Dermis microvascular lymphatic vessel endothelial cell (primary cell): Measurements from ENCODE around the gene GUCY1A2. TPM values are rescaled to one million over a fixed set of nuclear protein-coding genes. Genes with fewer than 3 reads are reported as not detected.

Experiments used
- DNase-seq, 2 donors: peaks; one replicate each; pipeline versions ENCODE4 v3.0.0 to v3.0.0-alpha.2; 2010; ENCODE audit warnings: low read depth in 2 of 2
- total RNA-seq: library from RNA; depleted of rRNA; stranded (reverse); fragments of >200 nt; gene quantifications from 2 replicates; pipeline ENCODE4 v1.2.1, GENCODE V29; 2014

Gene GUCY1A2
- total RNA-seq, 1 donor from 2014 or later = under 0.01 TPM

- no peak for DNase-seq
These were observed 19.1 kb downstream of the GUCY1A2 start for GRCh38 chr11:106999196-106999595.

DNA sequence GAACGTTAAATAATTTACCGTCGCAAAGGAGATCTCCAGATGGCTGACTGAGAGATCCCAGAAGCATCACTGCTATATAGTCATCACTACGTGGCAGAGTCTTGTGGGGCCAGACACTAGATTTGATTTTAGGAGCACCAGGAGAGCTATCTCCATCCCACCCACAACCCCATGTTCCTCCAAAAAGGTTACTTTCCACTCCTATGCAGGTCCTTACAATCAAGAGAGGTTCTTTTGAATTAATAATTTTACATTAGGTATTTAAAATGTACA lies 19.4 kb downstream of the GUCY1A2 start:
- DNase-seq = no peak

DNA sequence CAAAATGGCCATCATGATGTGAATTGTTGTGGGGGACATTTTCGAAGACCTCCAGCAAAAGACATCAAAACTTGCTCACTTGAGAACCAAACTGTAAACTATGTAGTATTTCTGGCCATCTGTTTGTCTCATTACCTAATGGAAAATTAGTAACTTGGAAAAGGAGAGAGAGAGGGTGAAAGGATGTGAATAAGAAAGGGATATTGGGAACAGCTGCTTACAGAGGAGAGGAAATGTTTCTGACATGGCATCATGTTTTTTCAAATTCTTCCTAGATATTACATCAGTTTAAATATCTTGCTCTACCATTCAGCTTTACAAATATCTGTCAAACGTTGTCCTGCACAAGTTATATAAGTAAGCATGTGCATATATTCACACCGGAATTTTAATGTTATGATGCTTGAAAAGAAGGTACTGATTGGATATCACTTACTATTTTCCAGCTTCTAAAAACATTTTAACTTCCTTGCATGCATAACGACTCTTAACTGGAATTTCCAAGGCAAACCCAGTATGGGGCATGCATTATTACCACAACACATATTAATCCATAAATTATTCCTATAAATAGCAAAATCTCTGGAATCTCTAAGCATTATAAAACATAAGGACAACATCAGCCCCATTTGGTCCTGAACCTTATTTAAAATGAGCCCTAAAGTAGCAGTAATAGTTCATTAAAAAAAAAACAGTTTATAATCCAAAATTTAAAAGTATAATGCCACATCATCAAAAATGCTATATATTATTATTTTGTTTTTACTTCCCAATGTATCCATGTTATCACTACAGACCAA lies 20.0 kb downstream of the GUCY1A2 start:
- no peak for DNase-seq

DNA sequence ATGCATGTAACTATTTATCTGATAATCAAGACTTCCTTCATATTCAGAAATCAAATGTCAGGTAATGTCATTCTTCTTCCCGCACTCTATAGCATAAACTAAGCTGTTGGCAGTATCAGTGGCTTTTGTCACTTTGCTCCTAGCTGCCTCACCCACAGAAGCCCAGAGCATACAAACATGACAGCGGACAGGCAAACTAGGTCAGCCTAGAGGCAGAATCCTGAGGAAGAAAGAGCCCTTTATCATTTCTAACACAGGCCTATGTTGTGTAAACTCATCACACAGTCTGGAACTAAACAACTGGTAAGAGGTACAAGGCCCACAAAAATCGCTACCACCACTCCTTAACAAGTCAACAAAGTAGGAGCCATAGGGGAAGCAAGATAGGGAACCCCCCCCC lies 21.0 kb downstream of the GUCY1A2 start:
- no peak for DNase-seq

DNA sequence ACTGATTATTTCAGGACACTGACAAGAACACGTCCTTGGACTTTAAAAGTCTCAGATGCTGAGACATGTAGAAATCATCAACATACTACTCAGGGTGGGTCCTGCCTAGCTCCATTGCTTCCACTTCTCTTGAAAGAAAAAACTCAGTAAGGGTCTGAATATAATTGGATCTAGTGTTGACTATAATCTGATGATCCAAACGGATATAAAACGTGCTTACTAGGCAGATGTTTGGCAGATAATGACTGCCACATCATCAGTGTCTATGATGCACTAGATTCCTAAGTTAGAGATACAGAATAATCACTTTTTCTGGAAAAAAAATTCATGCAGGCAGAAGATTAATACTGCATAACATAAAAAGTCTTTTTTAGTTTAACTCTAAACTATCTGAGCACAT lies 21.6 kb downstream of the GUCY1A2 start:
- DNase-seq = no peak

DNA sequence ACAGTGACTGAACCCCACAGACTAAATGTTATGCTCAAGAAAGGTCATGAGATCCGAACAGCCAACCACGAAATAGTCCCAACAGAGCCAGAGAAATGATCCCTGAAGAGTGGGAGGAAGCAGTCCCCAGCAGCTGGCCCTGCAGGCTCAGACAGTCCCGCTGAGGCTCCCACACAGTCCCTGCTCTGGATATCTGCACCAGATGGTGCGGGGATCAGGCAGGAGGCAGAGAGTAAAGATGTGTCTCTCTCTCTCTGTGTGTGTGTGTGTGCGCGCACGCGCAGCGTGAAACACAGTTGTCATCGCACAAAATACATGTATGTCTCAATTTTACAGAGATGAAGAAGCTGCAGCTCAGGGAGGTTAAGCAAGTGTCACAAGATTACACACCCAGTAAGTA lies 27.9 kb downstream of the GUCY1A2 start:
- DNase-seq = no peak

- DNase-seq = no peak
These were observed 29.2 kb downstream of the GUCY1A2 start for GRCh38 chr11:106989078-106989455.

DNA sequence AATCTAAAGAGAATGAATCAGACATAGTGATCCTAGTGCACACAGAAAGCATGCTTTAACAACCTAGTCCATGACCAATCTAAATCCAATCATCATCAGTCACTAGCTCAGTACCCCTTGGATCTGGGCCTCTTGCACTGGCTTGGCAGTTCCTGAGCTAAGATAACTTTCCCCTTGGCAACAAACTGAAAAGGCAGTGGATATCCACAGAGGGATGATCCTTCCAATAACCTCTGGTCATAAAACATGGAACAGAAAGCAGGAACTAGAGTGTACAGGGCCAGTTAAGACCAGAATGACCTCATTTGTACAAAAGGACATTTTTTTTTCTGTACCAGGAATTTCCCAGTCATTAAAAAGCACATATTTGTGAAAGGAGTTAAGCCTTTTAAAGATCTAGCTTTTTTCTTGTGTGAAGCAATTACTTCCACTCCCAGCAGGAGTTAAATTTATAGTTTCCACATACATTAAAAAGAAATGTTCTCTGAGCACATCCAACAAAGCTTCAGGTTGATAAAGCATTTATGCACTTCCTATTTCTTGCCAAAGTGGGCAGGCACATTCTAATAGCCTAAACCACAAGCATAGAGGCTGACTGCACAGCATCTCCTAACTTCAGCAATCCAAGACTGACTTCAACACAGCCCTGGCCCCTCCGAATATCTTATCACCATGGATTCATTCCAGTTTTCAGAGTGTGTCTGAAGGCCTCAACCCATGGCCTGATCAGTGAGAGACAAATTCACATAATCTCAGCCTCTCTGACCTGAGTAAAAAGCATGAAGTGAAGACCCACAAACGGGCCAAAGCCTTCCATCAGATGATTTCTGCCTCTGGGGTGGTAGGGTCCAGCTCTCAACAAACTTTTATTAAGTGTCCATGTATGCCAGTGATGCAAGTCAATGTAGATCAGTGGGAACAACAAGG lies 29.9 kb downstream of the GUCY1A2 start:
- no peak for DNase-seq

GRCh38 chr11:106986673-106987072 lies 31.6 kb downstream of the GUCY1A2 start:
- DNase-seq = no peak

GRCh38 chr11:106986261-106986660 lies 32.0 kb downstream of the GUCY1A2 start:
- DNase-seq = peak in 1 of 2 donors; percentile 2

GRCh38 chr11:106983991-106984390 lies 34.3 kb downstream of the GUCY1A2 start:
- DNase-seq = no peak

- no peak for DNase-seq
These were observed 35.0 kb downstream of the GUCY1A2 start for GRCh38 chr11:106983261-106983660.

GRCh38 chr11:106974831-106975230 lies 43.4 kb downstream of the GUCY1A2 start:
- DNase-seq = peak in 1 of 2 donors; percentile 11

DNA sequence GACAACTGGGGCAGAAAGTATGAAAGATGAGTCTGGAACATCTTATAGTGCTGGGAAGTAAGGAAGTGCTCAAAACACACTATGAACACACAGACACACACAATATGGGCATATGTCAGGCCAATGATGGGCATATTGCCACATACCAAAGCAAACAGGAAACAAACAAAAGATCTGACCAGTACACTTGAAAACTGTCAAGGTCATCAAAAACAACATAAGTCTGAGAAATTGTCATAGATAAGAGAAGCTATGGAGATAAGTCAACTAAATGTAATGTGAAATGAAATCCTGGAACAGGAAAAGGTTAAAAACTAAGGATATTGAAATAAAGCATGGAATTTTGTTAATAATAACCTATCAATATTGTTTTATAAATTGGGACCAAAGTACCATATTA lies 46.4 kb downstream of the GUCY1A2 start:
- no peak for DNase-seq

DNA sequence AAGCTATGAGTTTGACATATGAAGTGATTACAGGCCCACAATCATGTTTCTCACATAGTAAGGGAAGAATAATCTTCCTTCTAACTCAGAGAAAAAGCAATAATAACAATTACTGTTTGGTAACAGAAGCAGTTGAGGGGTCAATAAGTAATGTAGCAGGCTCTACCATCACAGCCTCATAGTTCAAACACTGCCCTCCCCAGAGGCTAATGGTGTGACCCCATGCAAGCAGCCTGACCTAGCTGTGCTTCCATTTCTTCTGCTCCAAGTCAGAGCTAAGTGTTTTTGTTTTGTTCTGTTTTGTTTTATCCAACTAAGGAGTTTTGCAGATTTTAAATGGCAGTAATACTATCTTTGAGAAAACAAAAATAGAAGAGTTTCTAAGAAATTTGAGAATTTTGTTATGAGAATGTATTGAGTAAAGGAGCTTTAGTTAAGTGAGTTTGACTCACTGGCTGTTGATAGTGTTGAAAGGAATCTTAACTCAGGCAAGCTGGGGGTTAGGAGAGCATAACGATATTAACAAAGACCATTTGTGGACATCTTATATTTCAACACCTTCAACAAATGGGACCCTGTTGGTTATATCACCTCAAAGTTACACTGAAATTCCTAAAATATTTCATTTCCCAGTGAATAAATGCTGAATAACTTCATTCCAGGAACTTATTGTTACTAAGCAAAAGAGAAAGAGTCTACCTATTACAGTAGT lies 48.5 kb downstream of the GUCY1A2 start:
- no peak for DNase-seq

DNA sequence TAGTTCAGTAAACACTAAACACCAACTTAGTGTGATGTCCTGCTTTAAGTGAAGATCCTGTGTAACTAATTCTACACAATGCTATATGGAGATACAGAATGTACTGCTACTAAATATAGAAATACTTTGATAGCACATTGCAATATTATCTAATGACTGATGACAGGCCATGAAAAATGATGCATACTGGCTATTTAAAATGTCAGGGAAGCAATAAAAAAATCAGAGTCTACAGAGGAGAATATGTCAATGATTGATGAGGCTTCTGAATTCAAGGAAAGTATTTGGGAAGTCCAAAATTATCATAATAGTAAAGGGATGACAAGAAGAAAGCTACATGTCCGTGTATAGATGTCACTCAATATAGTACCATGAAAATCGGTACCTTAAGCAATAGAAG lies 55.3 kb downstream of the GUCY1A2 start:
- DNase-seq = no peak

GRCh38 chr11:106961518-106961917 lies 56.8 kb downstream of the GUCY1A2 start:
- peak in 1 of 2 donors; percentile 66 for DNase-seq

DNA sequence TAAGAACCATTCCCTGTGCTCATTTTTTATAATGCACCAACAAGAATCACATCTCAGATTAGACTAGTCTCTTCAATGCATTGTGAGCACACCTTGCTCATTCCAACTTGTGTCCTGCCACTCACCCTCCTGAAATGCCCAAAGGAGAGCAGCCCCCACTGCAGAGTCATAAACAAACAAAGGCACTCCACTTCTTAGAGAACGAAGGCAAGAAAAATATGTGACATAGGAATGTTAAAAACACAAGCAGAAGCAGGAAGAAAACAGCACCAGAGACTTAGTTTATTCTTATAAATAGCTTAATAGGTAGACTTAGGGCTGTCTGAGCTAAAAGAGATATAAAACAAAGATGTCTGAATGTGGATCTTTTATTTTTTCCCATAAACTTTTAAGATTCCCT lies 57.2 kb downstream of the GUCY1A2 start:
- peak in 1 of 2 donors; percentile 6 for DNase-seq

GRCh38 chr11:106959800-106960199 lies 58.5 kb downstream of the GUCY1A2 start:
- no peak for DNase-seq

GRCh38 chr11:106959386-106959785 lies 58.9 kb downstream of the GUCY1A2 start:
- DNase-seq = no peak

DNA sequence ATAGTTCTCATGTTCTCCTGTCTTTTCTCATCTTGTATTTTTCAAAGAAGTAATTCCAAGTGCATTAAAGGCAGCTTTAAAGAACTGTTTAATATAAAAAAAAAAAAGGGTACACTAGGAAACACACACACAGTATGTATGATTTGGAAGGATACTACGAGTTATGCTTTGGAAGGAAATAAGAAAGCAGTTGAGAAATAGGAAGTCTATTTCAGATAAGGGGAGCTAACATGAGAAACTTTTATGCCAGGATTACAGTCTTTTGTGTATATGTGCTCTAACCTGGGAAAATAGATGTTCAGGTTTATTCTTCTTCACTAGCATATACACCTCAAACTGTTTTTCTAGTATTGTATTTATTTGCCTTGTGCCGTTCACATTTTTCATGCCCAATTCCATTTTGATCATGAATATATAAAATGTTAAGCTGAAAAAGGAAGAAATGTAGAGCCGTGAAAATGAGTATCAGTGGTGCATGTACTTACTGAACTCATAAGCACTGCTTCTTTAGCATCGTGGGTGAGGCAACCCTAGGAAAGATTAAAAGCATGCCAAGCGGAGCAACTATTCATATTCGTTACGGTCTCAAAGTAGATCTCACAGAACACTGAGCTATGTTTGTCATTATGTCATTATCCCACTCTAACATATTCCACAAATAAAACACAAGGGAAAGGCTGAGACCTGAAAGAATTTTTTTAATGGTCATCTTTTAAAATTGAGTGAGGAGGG lies 59.6 kb downstream of the GUCY1A2 start:
- DNase-seq = no peak
